HG03060 (cell line): ENCODE data around the gene POT1.

ENCODE experiments used
- ATAC-seq: cut with Tn5 transposase; IDR thresholded peaks from one replicate; pipeline ENCODE4 v1.9.1; 2021; ENCODE audit warnings: low read depth, moderate number of reproducible peaks; ENCODE audit not compliant: unreplicated experiment

Gene POT1

GRCh38 chr7:124777268-124777667 is 152.4 kb downstream of the POT1 start:
- no peak for ATAC-seq

DNA sequence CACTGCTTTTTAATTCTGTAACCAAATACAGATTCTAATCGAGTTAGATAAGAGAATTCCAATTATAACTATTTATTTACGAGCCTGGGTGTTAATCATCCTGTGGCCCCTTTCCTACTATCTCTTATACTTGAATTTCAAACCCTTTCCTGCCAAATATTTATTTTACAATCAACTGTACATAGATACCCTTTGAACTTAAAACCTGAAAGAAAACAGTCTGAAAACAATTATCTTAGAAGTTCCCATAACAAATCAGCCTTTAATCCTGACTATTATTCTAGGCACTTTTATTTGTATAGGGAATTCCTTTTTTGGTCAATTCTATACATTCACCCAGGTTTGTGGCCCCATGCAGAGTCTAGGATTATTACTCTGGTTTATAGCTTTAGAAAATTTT is 153.5 kb downstream of the POT1 start:
- no peak for ATAC-seq

DNA sequence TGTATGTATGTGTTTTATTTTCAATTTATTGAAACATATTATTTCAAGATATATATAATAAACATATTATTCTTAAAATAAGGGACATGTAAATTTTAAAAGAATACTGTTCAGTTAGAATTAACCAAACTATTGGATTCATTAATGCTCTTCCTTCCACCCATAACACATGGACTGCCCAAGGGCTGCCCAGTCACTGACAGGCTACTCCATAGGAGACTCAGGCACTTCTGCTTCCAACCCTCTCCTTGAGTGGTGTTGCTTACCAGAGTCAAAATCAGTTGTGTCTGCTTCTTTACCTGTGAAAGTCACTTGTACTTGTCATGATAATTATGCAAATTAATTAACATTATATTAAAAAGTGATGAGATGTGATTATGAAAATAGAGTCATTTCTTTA is 154.2 kb downstream of the POT1 start:
- no peak for ATAC-seq

DNA sequence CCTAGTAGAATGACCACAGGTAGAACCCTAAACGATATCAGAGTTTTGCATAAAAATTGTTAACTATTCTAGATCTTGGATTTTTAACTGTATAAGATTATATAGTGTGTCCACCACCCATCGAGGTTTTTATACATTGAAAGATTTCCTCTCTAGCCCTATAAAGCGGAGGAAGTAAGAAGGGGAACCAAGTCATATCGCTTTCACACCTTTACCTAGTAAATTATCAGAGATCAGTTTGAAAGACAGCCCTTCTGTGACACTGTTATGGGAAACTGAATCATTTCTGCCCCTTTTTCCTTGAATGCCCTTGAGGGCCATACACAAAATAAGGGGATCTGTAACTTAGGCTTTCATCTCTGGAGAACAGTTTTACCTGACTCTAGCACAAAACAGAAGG is 155.7 kb downstream of the POT1 start:
- no peak for ATAC-seq

DNA sequence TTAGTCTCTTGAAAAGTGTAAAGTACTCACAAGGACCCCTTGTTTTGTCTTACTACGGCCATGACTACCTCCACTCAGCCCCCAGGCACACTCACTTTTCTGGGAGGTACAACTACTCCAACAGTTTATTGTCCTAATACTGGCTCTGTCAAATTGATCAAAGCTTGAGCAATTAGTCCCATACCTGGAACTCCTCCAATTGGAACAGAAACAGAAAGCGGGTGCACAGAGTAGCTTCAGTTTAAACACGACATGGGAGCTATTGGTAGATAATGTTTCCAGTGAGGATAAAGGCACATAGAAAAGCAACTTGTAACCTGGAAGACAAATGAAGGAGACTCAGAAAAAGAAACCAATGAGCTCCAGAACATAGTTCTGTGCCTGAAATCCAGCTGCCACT is 156.3 kb downstream of the POT1 start:
- no peak for ATAC-seq
